GM18505 (cell line): ENCODE measurements around the gene DHX36.

Source experiments
- ATAC-seq: cut with Tn5 transposase; IDR thresholded peaks from one replicate; pipeline ENCODE4 v1.9.1; 2021; ENCODE audit not compliant: unreplicated experiment
- POLR2A ChIP-seq: IDR thresholded peaks from 4 replicates; pipeline ENCODE4 v1.6.1; 2011; ENCODE audit warnings: borderline replicate concordance; ENCODE audit not compliant: insufficient read depth, insufficient read length; ENCODE audit errors: extremely low read depth

The DHX36 gene

GRCh38 chr3:154316974-154317767, 7.1 kb downstream of the DHX36 start:
- no peak for TF ChIP-seq POLR2A
- ATAC-seq, result no peak

GRCh38 chr3:154314152-154314551, 10.1 kb downstream of the DHX36 start:
- TF ChIP-seq POLR2A, result no peak
- no peak for ATAC-seq

DNA sequence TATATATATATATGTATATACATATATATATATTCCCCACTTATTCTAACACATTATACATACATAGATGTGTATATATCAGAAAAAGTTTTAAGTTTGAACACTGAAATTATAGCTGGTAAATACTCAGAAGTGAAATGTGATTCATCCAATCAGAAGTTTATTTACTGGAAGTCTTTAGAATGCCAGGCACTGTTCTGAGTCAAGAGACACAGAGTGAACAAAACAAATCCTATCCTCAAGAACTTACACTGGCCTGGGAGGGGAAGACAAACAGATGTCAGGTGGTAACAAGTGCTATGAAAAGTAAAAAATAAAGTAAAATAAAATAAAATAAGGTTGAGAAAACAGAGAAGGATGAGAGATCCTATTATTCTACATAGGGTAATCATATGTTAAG, 13.4 kb downstream of the DHX36 start:
- no peak for TF ChIP-seq POLR2A
- ATAC-seq, result no peak

DNA sequence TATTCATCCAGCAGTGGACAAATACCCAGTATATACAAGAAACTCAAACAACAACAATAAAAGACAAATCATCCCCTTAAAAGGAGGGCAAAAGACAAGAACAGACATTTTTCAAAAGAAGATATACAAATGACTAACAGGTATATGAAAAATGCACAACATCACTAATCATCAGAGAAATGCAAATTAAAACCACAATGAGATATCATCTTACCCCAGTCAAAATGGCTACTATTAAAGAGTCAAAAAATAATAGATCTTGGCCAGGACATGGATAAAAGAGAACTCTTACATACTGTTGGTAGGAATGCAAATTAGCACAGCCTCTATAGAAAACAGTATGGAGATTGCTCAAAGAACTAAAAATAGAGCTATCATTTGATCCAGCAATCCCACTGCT, 16.9 kb downstream of the DHX36 start:
- no peak for TF ChIP-seq POLR2A
- ATAC-seq, result no peak

GRCh38 chr3:154304936-154305335, 19.4 kb downstream of the DHX36 start:
- ATAC-seq, result no peak
- TF ChIP-seq POLR2A, result no peak

- no peak for TF ChIP-seq POLR2A
- ATAC-seq, result no peak
These were observed 20.0 kb downstream of the DHX36 start for GRCh38 chr3:154304116-154304786.

DNA sequence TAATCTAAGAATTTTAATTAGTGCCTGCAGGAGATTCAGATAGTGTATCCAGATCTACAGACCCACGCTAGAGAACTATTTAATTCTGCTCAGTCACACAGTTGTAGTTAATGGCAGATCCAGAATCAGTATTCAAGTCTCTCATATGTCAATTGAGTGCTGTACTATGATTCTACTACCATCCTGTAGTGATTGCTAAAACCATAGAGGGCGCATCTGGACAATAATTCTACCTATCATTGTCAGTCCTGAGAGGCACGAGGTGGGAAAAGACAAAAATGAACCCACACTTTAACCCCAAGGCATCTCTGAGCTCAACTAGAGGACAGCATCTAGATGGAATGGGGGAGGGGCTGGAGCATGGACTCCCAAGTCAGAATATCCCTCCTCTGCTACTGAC, 22.7 kb downstream of the DHX36 start:
- no peak for TF ChIP-seq POLR2A
- no peak for ATAC-seq

DNA sequence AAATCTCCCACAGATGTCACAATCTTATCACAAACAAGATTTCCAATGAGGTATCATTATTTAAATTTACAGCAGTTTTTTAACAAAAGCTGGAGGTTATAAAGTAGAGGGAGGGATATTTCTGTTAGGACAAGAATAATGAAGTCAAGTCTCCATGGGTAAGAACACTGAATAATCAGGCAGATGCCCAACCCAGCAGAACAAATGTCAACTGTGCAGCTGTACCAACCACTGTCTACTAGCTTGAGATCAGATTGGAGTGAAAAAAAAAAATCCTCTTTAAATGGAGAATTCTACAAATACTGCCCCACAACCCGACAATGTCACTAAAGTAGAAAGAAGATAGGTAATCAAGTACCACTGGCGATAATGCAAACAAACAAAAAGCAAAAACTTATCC, 30.3 kb downstream of the DHX36 start:
- TF ChIP-seq POLR2A, result no peak
- ATAC-seq, result no peak

DNA sequence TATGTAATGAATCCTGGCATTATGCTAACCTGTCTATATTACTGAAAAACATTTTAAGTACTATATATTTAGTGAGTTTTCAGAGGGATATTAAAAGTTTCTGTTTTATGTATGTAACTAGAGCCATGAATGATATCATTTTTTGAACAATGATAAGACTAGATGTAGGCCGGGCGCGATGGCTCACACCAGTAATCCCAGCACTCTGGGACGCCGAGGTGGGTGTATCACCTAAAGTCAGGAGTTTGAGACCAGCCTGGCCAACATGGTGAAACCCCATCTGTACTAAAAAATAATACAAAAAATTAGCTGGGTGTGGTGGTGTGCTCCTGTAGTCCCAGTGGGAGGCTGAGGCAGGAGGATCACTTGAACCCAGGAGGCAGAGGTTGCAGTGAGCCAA, 34.1 kb downstream of the DHX36 start:
- TF ChIP-seq POLR2A, result no peak
- ATAC-seq, result no peak

- TF ChIP-seq POLR2A, result no peak
- no peak for ATAC-seq
These were observed 39.1 kb downstream of the DHX36 start for GRCh38 chr3:154285221-154285620.

- ATAC-seq, result no peak
- TF ChIP-seq POLR2A, result no peak
These were observed 44.1 kb downstream of the DHX36 start for GRCh38 chr3:154280161-154280560.

DNA sequence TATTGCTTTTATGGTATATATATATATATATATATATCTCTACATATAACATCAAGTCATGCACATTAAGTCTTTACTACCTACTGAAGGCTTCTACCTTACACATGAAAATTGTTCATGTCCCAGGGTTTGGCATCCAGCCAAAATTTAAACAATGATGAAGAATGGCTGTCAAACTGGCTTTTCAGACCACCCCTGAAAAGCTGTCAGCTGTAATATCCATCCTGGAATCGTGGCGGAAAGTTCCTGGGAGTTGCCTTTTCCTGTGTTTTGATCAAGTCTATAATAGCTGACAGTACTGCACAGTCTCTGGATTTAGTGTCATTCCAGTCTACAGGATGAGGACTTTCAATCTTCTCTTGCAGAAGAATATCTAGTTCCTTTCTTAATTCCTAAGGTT, 48.3 kb downstream of the DHX36 start:
- TF ChIP-seq POLR2A, result no peak
- no peak for ATAC-seq

DNA sequence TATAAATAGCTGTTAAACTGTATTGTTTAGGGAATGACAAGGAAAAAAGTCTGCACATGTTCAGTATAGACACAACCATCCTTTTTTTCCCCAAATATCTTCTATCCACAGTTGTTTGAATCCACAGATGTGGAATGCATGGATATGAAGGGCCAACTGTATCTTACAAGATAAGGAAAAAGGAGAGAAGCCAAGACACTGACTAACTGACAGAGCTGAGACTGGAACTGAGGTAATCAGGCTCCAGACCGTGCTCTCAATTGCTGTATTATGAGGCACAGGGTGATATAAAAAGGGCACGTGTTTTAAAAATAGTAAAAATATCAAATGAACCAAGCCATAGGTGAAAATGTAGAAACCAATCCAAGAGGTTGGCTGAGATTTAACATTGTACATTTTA, 49.0 kb downstream of the DHX36 start:
- no peak for TF ChIP-seq POLR2A
- ATAC-seq, result no peak

DNA sequence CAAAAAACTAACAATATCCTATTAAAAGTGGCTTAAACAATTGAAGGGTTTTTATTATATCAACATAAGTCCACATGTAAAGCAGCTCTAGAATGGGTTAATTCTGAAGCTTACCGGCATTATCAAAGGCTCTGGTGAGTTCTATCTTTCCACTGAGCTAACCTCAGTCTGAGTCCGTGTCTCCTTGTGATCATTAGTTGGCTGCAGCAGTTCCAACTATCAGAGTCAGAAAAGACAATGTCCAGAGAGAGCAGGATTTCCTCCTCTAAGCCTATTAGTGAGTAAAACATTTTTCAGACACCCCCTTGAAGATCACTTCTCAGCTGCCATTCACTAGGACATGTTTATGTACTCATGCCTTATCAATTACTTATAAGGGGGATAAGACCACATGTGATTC, 49.9 kb downstream of the DHX36 start:
- no peak for ATAC-seq
- no peak for TF ChIP-seq POLR2A
